IMR-90 (cell line): ENCODE results near the gene ATOSA. TPM values are rescaled to one million over a fixed set of nuclear protein-coding genes. Genes with fewer than 3 reads are reported as not detected.

Experiments
- ATAC-seq: fragments of 200-7000 bp; cut with Tn5 transposase; 2 replicates; pipeline ENCODE4 v1.9.1; 2020; ENCODE audit warnings: low read depth, mild to moderate bottlenecking, moderate library complexity
- BruUV-seq: library from RNA; stranded (reverse); fragments of 400-500 nt; replicated peaks from 2 replicates; lab custom pipeline; 2021; lab: Mats Ljungman, UMichigan
- CTCF ChIA-PET: fragments of 300-600 bp; formaldehyde crosslinking; extraction: SDS; loops from one replicate; lab custom pipeline; 2021; ENCODE audit warnings: antibody characterized with exemption; lab: Yijun Ruan, JAX
- POLR2A ChIA-PET: fragments of 300-600 bp; sonication (Branson Sonifier 250); formaldehyde crosslinking; loops from one replicate; lab custom pipeline; 2022; ENCODE audit warnings: antibody characterized with exemption; ENCODE audit not compliant: unreplicated experiment; lab: Charles Lee
- DNase-seq: peaks from one replicate; pipeline ENCODE4 v3.0.0; 2013
- H2AFZ ChIP-seq: replicated peaks from 2 replicates; pipeline ENCODE3; 2013; ENCODE audit warnings: low read length, mild to moderate bottlenecking; ENCODE audit not compliant: poor library complexity
- H2AK5ac ChIP-seq: 2 replicates; pipeline ENCODE4 v1.6.1; 2013; ENCODE audit warnings: low read depth, low read length, inconsistent platforms
- H2AK9ac ChIP-seq: replicated peaks from 2 replicates; pipeline ENCODE3; 2013; ENCODE audit warnings: mild to moderate bottlenecking, low read depth, low read length, moderate library complexity; ENCODE audit not compliant: poor library complexity
- H2BK120ac ChIP-seq: 2 replicates; pipeline ENCODE4 v1.6.1; 2013; ENCODE audit warnings: low read depth, low read length, inconsistent platforms
- H2BK15ac ChIP-seq: 3 replicates; pipeline ENCODE4 v1.6.1; 2013; ENCODE audit warnings: low read depth, low read length, inconsistent platforms
- H2BK20ac ChIP-seq: 2 replicates; pipeline ENCODE4 v1.6.1; 2013; ENCODE audit warnings: low read depth, mild to moderate bottlenecking, inconsistent platforms, low read length, moderate library complexity
- H2BK5ac ChIP-seq: 2 replicates; pipeline ENCODE4 v1.6.1; 2013; ENCODE audit warnings: mild to moderate bottlenecking, low read depth, low read length, inconsistent platforms; ENCODE audit not compliant: poor library complexity, severe bottlenecking
- H3K14ac ChIP-seq: replicated peaks from 2 replicates; pipeline ENCODE4 v1.6.1; 2013; ENCODE audit warnings: low read depth, low read length, inconsistent platforms
- H3K18ac ChIP-seq: 2 replicates; pipeline ENCODE4 v1.6.1; 2013; ENCODE audit warnings: low read depth, low read length, control low read depth
- H3K23ac ChIP-seq: 2 replicates; pipeline ENCODE4 v1.6.1; 2013; ENCODE audit warnings: low read depth, low read length, inconsistent platforms
- H3K27ac ChIP-seq: 2 replicates; pipeline ENCODE4 v1.5.1; 2013; ENCODE audit warnings: mild to moderate bottlenecking, control low read depth, low read length; ENCODE audit not compliant: insufficient read depth
- H3K27me3 ChIP-seq: 2 replicates; pipeline ENCODE4 v1.6.1; 2013; ENCODE audit warnings: low read length; ENCODE audit not compliant: control insufficient read depth, insufficient read depth
- H3K36me3 ChIP-seq: 2 replicates; pipeline ENCODE4 v1.6.1; 2013; ENCODE audit warnings: low read length, mixed read lengths; ENCODE audit not compliant: control insufficient read depth, insufficient read depth
- H3K4ac ChIP-seq: 2 replicates; pipeline ENCODE4 v1.6.1; 2013; ENCODE audit warnings: low read depth, low read length, inconsistent platforms
- H3K4me1 ChIP-seq: 2 replicates; pipeline ENCODE4 v1.6.1; 2013; ENCODE audit warnings: low read length, mixed read lengths; ENCODE audit not compliant: control insufficient read depth, insufficient read depth
- H3K4me2 ChIP-seq: 2 replicates; pipeline ENCODE4 v1.6.1; 2013; ENCODE audit warnings: low read depth, mild to moderate bottlenecking, control low read depth, low read length, moderate library complexity
- H3K4me3 ChIP-seq: 2 replicates; pipeline ENCODE4 v1.5.1; 2013; ENCODE audit warnings: low read depth, mild to moderate bottlenecking, control low read depth, low read length, moderate library complexity; ENCODE audit not compliant: insufficient read depth
- H3K56ac ChIP-seq: 2 replicates; pipeline ENCODE4 v1.6.1; 2013; ENCODE audit warnings: low read length, inconsistent platforms; ENCODE audit not compliant: insufficient read depth; ENCODE audit errors: extremely low read depth
- H3K79me1 ChIP-seq, 2 experiments: 2 replicates each; pipeline ENCODE4 v1.6.1; 2013; ENCODE audit warnings: low read length in 2 of 2, inconsistent platforms in 1 of 2, low read depth in 1 of 2
- H3K9ac ChIP-seq: 2 replicates; pipeline ENCODE4 v1.6.1; 2013; ENCODE audit warnings: low read depth, low read length, control low read depth
- H3K9me1 ChIP-seq: 2 replicates; pipeline ENCODE4 v1.6.1; 2013; ENCODE audit warnings: low read length, inconsistent platforms; ENCODE audit not compliant: insufficient read depth
- H3K9me3 ChIP-seq: 2 replicates; pipeline ENCODE4 v1.6.1; 2013; ENCODE audit warnings: low read length; ENCODE audit not compliant: control insufficient read depth, insufficient read depth
- H4K20me1 ChIP-seq: 2 replicates; pipeline ENCODE4 v1.6.1; 2013; ENCODE audit warnings: low read length, inconsistent platforms; ENCODE audit not compliant: insufficient read depth
- H4K5ac ChIP-seq: 2 replicates; pipeline ENCODE4 v1.6.1; 2013; ENCODE audit warnings: mild to moderate bottlenecking, low read depth, low read length, control low read depth
- H4K8ac ChIP-seq, 2 experiments: 2 replicates each; pipeline ENCODE4 v1.6.1; 2013; ENCODE audit warnings: low read depth in 2 of 2, low read length in 2 of 2, control low read depth in 1 of 2, inconsistent platforms in 1 of 2
- H4K91ac ChIP-seq: 2 replicates; pipeline ENCODE4 v1.6.1; 2013; ENCODE audit warnings: low read depth, low read length, inconsistent platforms; ENCODE audit not compliant: insufficient read depth
- CHD1 ChIP-seq: IDR thresholded peaks from 2 replicates; pipeline ENCODE4 v1.6.1; 2012; ENCODE audit warnings: low read depth, low read length, improper control_type of control experiment
- FOS ChIP-seq: fragments of 150-350 bp; IDR thresholded peaks from 2 replicates; pipeline ENCODE4 v1.6.1; 2016; ENCODE audit warnings: low read depth, low read length
- MAZ ChIP-seq: IDR thresholded peaks from 2 replicates; pipeline ENCODE4 v1.6.1; 2012; ENCODE audit warnings: low read depth, mild to moderate bottlenecking, low read length, improper control_type of control experiment, moderate library complexity, borderline replicate concordance
- MXI1 ChIP-seq: IDR thresholded peaks from 2 replicates; pipeline ENCODE4 v1.6.1; 2012; ENCODE audit warnings: low read depth, mild to moderate bottlenecking, low read length, moderate library complexity, borderline replicate concordance
- POLR2A ChIP-seq: IDR thresholded peaks from 2 replicates; pipeline ENCODE4 v1.6.1; 2012; ENCODE audit warnings: mild to moderate bottlenecking, low read depth, low read length
- RFX5 ChIP-seq: IDR thresholded peaks from 2 replicates; pipeline ENCODE4 v1.8.0; 2012; ENCODE audit warnings: low read depth, mild to moderate bottlenecking, low read length, moderate library complexity
- USF2 ChIP-seq: fragments of 150-350 bp; IDR thresholded peaks from 2 replicates; pipeline ENCODE4 v1.6.1; 2017; ENCODE audit warnings: mild to moderate bottlenecking, antibody characterized with exemption, low read length, low read depth
- WGBS, 2 experiments: methylation state at CpG; one replicate each; pipeline versions ENCODE4 v1.1.5 to v1.1.7; 2013; ENCODE audit warnings: missing lambda C conversion rate in 2 of 2; ENCODE audit not compliant: insufficient read length in 1 of 2; ENCODE audit errors: extremely low coverage in 2 of 2; 5-methylcytosine and 5-hydroxymethylcytosine counted together
- dilution Hi-C: fragments of 300-500 bp; cut with HindIII; formaldehyde crosslinking; loops from one replicate; pipeline ENCODE4 v1.14.3; 2018; ENCODE audit warnings: low sequenced_read_pairs; ENCODE audit not compliant: unreplicated experiment
- in situ Hi-C: fragments of 300-500 bp; cut with MboI; formaldehyde crosslinking; loops from 3 replicates; pipeline ENCODE4 v1.14.3; 2019; ENCODE audit warnings: low sequenced_read_pairs, inconsistent platforms, mixed read lengths
- intact Hi-C: fragments of 100-400 bp; cut with micrococcal nuclease; formaldehyde crosslinking; loops from 2 replicates; pipeline ENCODE4 v1.10.0; 2022
- polyA plus RNA-seq, 3 experiments: library from polyadenylated mRNA; depleted of rRNA; stranded (reverse); fragments of >200 nt; gene quantifications; 2 replicates each; pipeline ENCODE4 v1.2.3, GENCODE V29; 2012; ENCODE audit warnings: low replicate concordance in 1 of 3
- total RNA-seq: library from RNA; depleted of rRNA; stranded (reverse); fragments of >200 nt; gene quantifications from 2 replicates; pipeline ENCODE4 v1.2.3, GENCODE V29; 2012

The ATOSA gene
- total and polyA plus RNA-seq, 2 of the 4 experiments (the other 2 are of a cell fraction): 13.2 to 17.2 TPM

- no peak overlapping the region for H3K14ac ChIP-seq
- no peaks in the 10 kb centered on the region for H4K20me1 ChIP-seq
- POLR2A ChIA-PET: no interaction called here
- H2BK15ac ChIP-seq: no peak overlapping the region
- no TSS peak for BruUV-seq
- no peak overlapping the region for H2AFZ ChIP-seq
- TF ChIP-seq POLR2A (no peak), RFX5 (no peak), USF2 (no peak), FOS (no peak), MXI1 (no peak), MAZ (no peak), CHD1 (no peak)
- dilution Hi-C loops: no loop called here
- peaks cover 5% of the 10 kb centered on the region; the same call in 1 of the 2 replicates for H3K4me1 ChIP-seq
- H3K36me3 ChIP-seq: no peaks in the 10 kb centered on the region
- H3K27ac ChIP-seq: no peak overlapping the region
- peaks cover 3 to 13% of the 10 kb centered on the region in 2 experiments; a peak in 2 of 4 replicates for H3K79me1 ChIP-seq
- H2AK9ac ChIP-seq: no peak overlapping the region
- H2AK5ac ChIP-seq: no peak overlapping the region
- no peak overlapping the region for H3K23ac ChIP-seq
- no CpG with 5 or more reads among the region's 1 CpG for whole genome bisulfite sequencing, 2 experiments
- H4K8ac ChIP-seq: no peak overlapping the region
- ATAC-seq (no peak), DNase-seq (no peak)
- no peak overlapping the region for H2BK20ac ChIP-seq
- no peak overlapping the region for H4K5ac ChIP-seq
- H3K9me3 ChIP-seq: no peaks in the 10 kb centered on the region
- CTCF ChIA-PET: interaction anchor here (1.0 to 1.2 kb wide), 3 partner anchors 27 to 129 kb away, joined by 3 to 4 read pairs (median 3); no protein-coding TSS in a partner anchor
- peak overlapping the region; percentile 21; the same call in 1 of the 2 replicates for H3K4me2 ChIP-seq
- no peak overlapping the region for H3K4ac ChIP-seq
- peaks cover 2% of the 10 kb centered on the region for H3K9me1 ChIP-seq
- H2BK5ac ChIP-seq: peak overlapping the region; percentile 76
- intact Hi-C loops: no loop called here
- no peak overlapping the region for H3K18ac ChIP-seq
- no peak overlapping the region for H4K91ac ChIP-seq
- no peak overlapping the region for H3K4me3 ChIP-seq
- no peaks in the 10 kb centered on the region for H3K27me3 ChIP-seq
- peak overlapping the region; percentile 13; the same call in 1 of the 2 replicates for H2BK120ac ChIP-seq
- in situ Hi-C loops: loop anchor here (25.0 kb wide), 1 partner anchor 640 kb away; the partner anchor contains the start of gene MAPK6
- H3K56ac ChIP-seq: peak overlapping the region; percentile 54; the same call in 1 of the 2 replicates
- no peak overlapping the region for H3K9ac ChIP-seq
Measured at GRCh38 chr15:52652286-52652685, 26.9 kb downstream of the ATOSA start.
